Activated naive CD8-positive, alpha-beta T cell treated with anti-CD3 and anti-CD28 coated beads, Interleukin-2, amount 50 U/mL, for 24 hours (primary cell): ENCODE data around the gene PRRX2.

Source experiments
- ATAC-seq: fragments of 150-1000 bp; cut with Tn5 transposase; one replicate; pipeline ENCODE4 v1.10.0; 2021
- DNase-seq: peaks from one replicate; pipeline ENCODE4 v3.0.0; 2021
- H3K27ac Mint-ChIP-seq: one replicate; pipeline ENCODE4 v1.8.0; 2021; ENCODE audit warnings: mild to moderate bottlenecking, mixed read lengths
- H3K27me3 Mint-ChIP-seq: one replicate; pipeline ENCODE4 v1.8.0; 2021; ENCODE audit warnings: mixed read lengths
- H3K36me3 Mint-ChIP-seq: one replicate; pipeline ENCODE4 v1.8.0; 2021; ENCODE audit warnings: low read depth, mixed read lengths
- H3K4me1 Mint-ChIP-seq: one replicate; pipeline ENCODE4 v1.8.0; 2021; ENCODE audit warnings: mixed read lengths
- H3K4me3 Mint-ChIP-seq: one replicate; pipeline ENCODE4 v1.8.0; 2021; ENCODE audit warnings: mild to moderate bottlenecking, moderate library complexity, mixed read lengths
- H3K9me3 Mint-ChIP-seq: one replicate; pipeline ENCODE4 v1.8.0; 2021; ENCODE audit warnings: mixed read lengths

PRRX2 gene

DNA sequence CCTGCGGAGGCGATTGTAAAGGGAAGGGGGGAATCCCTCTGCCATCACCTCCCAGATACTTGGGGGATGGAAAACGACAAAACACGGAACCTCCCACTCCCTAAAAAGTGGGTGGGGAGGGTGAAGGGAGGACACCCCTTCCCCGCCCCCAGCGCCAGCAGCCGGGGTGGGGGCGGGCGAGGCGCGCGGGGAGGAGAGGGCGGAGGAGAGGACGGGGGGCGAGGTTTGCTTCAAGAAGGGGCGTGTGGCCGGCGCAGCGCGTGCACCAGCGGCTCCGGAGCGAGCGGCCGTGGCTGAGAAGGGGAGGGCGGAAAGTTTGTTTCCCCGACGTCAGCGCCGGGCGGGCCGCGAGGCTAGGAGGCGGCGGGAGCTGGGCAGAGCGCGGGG lies at the start of gene PRRX2:
TSS of gene PRRX2 (plus strand) at position 259 of the 387 bp plus-strand sequence. CDS start 221 bp downstream, outside the sequence.
- Mint-ChIP-seq H3K27me3 (peaks cover 30% of the 10 kb centered on the region), H3K9me3 (no peaks in the 10 kb centered on the region), H3K27ac (no peak within 1 kb of the TSS), H3K36me3 (no peaks in the 10 kb centered on the region), H3K4me3 (peak within 1 kb of the TSS; percentile 11), H3K4me1 (no peaks in the 10 kb centered on the region)
- ATAC-seq: peak; percentile 69
- DNase-seq: peak; percentile 58

DNA sequence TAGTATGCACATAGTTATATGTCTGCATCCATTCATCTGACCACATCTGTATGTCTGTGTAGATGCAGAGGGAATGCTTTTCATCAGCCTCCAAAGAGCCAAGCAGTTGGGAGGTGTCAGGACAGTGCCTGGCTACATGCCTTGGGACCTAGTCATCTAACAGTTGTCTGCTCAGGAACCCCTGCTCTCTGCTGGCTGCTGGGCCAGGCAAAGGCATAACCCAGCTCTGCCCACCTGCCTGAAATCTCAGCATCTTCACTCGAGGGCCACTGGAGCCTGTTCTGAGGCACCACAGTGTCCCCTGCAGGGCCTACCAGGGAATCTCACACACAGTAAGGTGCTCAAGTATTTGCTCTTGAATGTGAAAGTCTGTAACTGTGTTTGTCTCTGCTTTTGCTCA lies 48.3 kb upstream of the PRRX2 start:
- peaks cover 3% of the 10 kb centered on the region for H3K9me3 Mint-ChIP-seq
- DNase-seq (no peak), ATAC-seq (no peak)
- H3K4me3 Mint-ChIP-seq: no peak overlapping the region
- peaks cover 31% of the 10 kb centered on the region for H3K27me3 Mint-ChIP-seq
- no peak overlapping the region for H3K27ac Mint-ChIP-seq
- H3K36me3 Mint-ChIP-seq: peaks cover 2% of the 10 kb centered on the region
- peaks cover 6% of the 10 kb centered on the region for H3K4me1 Mint-ChIP-seq

GRCh38 chr9:129619787-129620668 lies 45.4 kb upstream of the PRRX2 start:
- Mint-ChIP-seq H3K9me3 (peaks cover 3% of the 10 kb centered on the region), H3K36me3 (peaks cover 2% of the 10 kb centered on the region), H3K27me3 (peaks cover 34% of the 10 kb centered on the region), H3K4me3 (no peak overlapping the region), H3K27ac (no peak overlapping the region), H3K4me1 (peaks cover 17% of the 10 kb centered on the region)
- peak; percentile 6 for ATAC-seq
- DNase-seq: peak; percentile 27

DNA sequence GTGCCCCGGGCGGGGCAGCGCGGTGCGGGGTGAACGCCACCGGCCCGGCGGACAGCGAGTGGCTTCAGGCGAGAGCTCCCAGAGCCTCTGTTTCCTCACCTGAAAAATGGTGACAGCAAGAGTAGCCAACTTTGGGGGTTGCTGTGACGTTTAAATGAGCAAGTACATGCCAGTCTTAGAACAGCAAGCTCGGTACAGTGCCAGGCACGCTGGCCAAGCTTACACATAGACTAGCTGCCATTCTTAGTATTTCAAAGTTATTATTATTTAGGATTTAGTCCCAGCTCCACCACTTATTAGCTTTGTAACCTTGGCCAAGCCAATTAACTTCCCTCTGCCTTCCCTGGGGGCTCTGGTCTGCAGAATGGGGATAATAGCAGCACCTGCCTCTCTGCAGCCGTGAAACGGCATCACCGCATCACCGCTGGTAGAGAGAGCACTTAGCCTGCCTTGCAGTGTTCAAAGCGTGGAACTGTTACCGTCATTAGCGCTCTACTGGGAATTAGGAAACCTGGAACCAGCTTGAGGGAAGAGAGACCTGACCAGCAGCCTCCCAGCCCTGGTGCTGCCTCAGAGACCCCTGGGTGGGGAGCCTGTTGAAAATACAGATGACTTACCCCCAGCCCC lies 44.7 kb upstream of the PRRX2 start, which contains the start of gene C9orf50:
TSS of gene C9orf50 (minus strand) at position 433 of the 627 bp plus-strand sequence. CDS start 527 bp downstream, outside the sequence.
- H3K4me1 Mint-ChIP-seq: peaks cover 24% of the 10 kb centered on the region
- DNase-seq: no peak
- peaks cover 34% of the 10 kb centered on the region for H3K27me3 Mint-ChIP-seq
- H3K27ac Mint-ChIP-seq: no peak within 1 kb of the TSS
- peak within 1 kb of the TSS; percentile 34 for H3K4me3 Mint-ChIP-seq
- peaks cover 2% of the 10 kb centered on the region for H3K36me3 Mint-ChIP-seq
- no peak for ATAC-seq
- peaks cover 3% of the 10 kb centered on the region for H3K9me3 Mint-ChIP-seq

- Mint-ChIP-seq H3K27me3 (peaks cover 29% of the 10 kb centered on the region), H3K4me1 (peaks cover 42% of the 10 kb centered on the region), H3K36me3 (peaks cover 17% of the 10 kb centered on the region), H3K9me3 (peaks cover 2% of the 10 kb centered on the region), H3K27ac (no peak overlapping the region), H3K4me3 (no peak overlapping the region)
- no peak for DNase-seq
- no peak for ATAC-seq
Observed at GRCh38 chr9:129623331-129623730, 42.1 kb upstream of the PRRX2 start.

- peaks cover 48% of the 10 kb centered on the region for H3K4me1 Mint-ChIP-seq
- DNase-seq (peak; percentile 83), ATAC-seq (no peak)
Observed at GRCh38 chr9:129624168-129624759, 41.2 kb upstream of the PRRX2 start.

GRCh38 chr9:129624947-129625346 lies 40.5 kb upstream of the PRRX2 start:
- H3K36me3 Mint-ChIP-seq: peaks cover 19% of the 10 kb centered on the region
- ATAC-seq: peak; percentile 50
- H3K27ac Mint-ChIP-seq: peak overlapping the region; percentile 76
- H3K4me3 Mint-ChIP-seq: peak overlapping the region; percentile 93
- H3K9me3 Mint-ChIP-seq: no peaks in the 10 kb centered on the region
- DNase-seq: no peak
- H3K27me3 Mint-ChIP-seq: peaks cover 18% of the 10 kb centered on the region
- H3K4me1 Mint-ChIP-seq: peaks cover 55% of the 10 kb centered on the region

More at GRCh38 chr9:129624168-129624759, 41.2 kb upstream of the PRRX2 start:
- H3K4me3 Mint-ChIP-seq: peak overlapping the region; percentile 45
- peaks cover 19% of the 10 kb centered on the region for H3K36me3 Mint-ChIP-seq
- peak overlapping the region; percentile 77 for H3K27ac Mint-ChIP-seq
- H3K9me3 Mint-ChIP-seq: no peaks in the 10 kb centered on the region
- peaks cover 23% of the 10 kb centered on the region for H3K27me3 Mint-ChIP-seq

DNA sequence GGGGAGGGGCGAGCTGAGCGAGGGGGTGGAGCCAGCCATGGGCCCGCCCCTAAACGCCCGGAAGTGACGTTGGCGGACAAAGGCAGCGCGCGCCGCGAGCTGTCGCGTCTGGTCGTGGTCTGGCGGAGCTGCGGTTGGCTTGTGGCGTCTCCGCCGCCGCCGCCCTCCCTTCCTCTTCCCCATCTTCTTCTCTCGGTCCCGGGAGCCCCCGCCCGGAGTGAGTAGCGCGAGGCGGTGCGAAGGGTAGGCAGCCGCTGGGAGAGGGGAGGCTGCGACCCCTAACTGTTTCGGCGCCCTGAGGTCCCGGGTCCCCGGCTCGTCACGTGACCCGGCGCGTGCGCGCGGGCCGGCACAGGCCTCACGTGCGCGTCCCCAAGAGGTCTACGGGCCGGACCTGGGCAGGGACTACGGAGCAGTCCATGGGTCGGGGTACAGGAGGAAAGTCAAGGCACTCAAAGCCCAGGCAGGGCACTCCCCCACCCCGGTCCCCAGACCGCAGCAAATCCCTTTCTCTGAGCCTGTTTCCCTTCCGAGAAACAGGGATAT lies 39.3 kb upstream of the PRRX2 start, which contains the start of gene NTMT1:
TSS of gene NTMT1 (plus strand) at position 85 of the 546 bp plus-strand sequence. CDS start 6,541 bp downstream, outside the sequence.
- Mint-ChIP-seq H3K9me3 (no peaks in the 10 kb centered on the region), H3K27ac (peak within 1 kb of the TSS; percentile 89), H3K27me3 (peaks cover 13% of the 10 kb centered on the region), H3K36me3 (peaks cover 25% of the 10 kb centered on the region), H3K4me1 (peaks cover 64% of the 10 kb centered on the region), H3K4me3 (peak within 1 kb of the TSS; percentile 93)
- peak; percentile 93 for DNase-seq
- ATAC-seq: peak; percentile 66

DNA sequence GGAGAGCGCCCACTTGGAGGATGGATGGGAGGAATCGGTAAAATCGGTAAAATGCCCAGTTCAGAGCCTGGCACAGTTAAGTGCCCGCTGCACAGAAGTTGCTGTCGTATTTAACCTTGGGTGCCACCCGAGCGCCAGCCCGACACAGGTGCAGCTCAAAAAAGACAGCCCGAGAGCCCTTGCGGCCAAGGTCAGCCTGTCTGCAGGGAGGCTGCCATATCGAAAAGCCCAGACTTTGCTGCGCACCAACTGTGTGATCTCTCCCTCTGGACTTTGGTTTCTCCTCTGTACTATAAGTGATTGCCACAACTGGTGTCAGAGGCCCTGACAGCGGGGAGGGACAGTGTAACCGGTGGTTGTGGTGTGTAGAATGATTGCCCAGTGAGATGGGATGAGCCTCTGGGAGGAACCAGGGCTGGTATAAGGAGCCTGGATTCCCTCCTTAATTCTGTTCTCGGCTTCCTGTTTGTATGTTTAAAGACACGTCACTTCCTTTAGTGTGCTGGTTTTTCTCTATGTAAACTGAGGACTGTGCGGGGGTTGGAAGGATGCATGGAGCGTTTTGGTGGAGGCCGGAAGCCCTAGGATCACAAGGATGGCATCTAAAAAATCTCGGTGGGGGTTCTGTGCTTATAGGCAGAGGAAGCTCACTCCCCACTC lies 38.7 kb upstream of the PRRX2 start:
- peaks cover 27% of the 10 kb centered on the region for H3K36me3 Mint-ChIP-seq
- H3K27ac Mint-ChIP-seq: peak overlapping the region; percentile 89
- peaks cover 8% of the 10 kb centered on the region for H3K27me3 Mint-ChIP-seq
- peak overlapping the region; percentile 93 for H3K4me3 Mint-ChIP-seq
- no peaks in the 10 kb centered on the region for H3K9me3 Mint-ChIP-seq
- ATAC-seq: peak; percentile 30
- DNase-seq: no peak
- peaks cover 70% of the 10 kb centered on the region for H3K4me1 Mint-ChIP-seq

DNA sequence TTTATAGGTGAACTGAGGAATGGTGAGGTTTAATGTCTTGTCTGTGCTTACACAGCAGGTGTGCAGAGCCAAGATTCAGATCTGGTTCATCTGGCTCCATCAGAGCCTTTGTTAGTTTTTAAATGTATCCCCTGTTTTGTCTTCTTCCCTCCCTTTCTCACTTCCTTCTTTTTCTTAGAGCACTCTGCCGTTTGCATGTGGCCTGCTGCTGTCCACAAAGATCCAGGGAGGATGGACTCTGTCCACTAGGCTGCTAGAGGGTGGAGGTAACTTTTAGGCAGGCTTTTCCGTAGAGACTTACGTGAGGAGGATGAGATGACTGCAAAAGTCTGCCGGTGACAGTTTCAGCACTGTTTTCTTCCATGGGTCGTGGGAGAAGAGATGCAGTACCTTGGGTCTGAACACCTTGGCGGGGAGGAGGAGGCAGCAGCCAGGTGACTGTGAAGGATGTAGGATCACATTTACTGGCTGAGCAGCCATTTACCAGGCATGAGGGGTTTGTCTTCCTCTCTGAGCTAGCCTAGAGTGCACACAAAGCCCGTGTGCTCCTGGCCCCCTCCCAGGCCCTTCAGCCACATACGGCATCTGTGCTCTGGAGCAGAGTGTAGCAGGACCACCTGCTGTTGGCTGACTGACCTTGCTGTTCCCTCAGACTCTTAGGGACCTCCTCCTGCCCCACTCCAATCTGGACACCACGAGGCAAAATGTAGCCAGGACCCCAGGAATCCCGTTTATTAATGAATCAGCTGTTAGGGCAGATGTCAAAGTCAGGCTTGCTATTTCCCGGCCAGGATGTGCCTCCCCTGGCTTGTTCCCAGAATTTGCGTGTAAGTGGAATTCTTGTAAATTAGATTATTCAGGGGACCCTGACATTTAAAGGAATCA lies 37.6 kb upstream of the PRRX2 start:
- H3K4me3 Mint-ChIP-seq: peak overlapping the region; percentile 93
- peaks cover 6% of the 10 kb centered on the region for H3K27me3 Mint-ChIP-seq
- H3K4me1 Mint-ChIP-seq: peaks cover 78% of the 10 kb centered on the region
- no peaks in the 10 kb centered on the region for H3K9me3 Mint-ChIP-seq
- H3K27ac Mint-ChIP-seq: peak overlapping the region; percentile 89
- no peak for ATAC-seq
- no peak for DNase-seq
- H3K36me3 Mint-ChIP-seq: peaks cover 31% of the 10 kb centered on the region

GRCh38 chr9:129628709-129629108 lies 36.7 kb upstream of the PRRX2 start:
- H3K27ac Mint-ChIP-seq: peak overlapping the region; percentile 31
- no peaks in the 10 kb centered on the region for H3K27me3 Mint-ChIP-seq
- H3K36me3 Mint-ChIP-seq: peaks cover 38% of the 10 kb centered on the region
- no peaks in the 10 kb centered on the region for H3K9me3 Mint-ChIP-seq
- H3K4me3 Mint-ChIP-seq: peak overlapping the region; percentile 27
- ATAC-seq: no peak
- H3K4me1 Mint-ChIP-seq: peaks cover 76% of the 10 kb centered on the region
- no peak for DNase-seq

GRCh38 chr9:129629251-129629820 lies 36.1 kb upstream of the PRRX2 start:
- no peaks in the 10 kb centered on the region for H3K9me3 Mint-ChIP-seq
- DNase-seq (no peak), ATAC-seq (no peak)
- H3K4me3 Mint-ChIP-seq: no peak overlapping the region
- H3K27ac Mint-ChIP-seq: peak overlapping the region; percentile 31
- peaks cover 72% of the 10 kb centered on the region for H3K4me1 Mint-ChIP-seq
- peaks cover 40% of the 10 kb centered on the region for H3K36me3 Mint-ChIP-seq
- H3K27me3 Mint-ChIP-seq: no peaks in the 10 kb centered on the region
